ENCODE results near the gene BTRC. TPM values are rescaled to one million over a fixed set of nuclear protein-coding genes. Genes with fewer than 3 reads are reported as not detected.

The BTRC gene
- polyA plus RNA-seq, 2 of the 4 experiments (the other 2 are of a cell fraction), result 8.0 to 23.1 TPM

- no peak overlapping the region for H3K4me3 ChIP-seq
- ATAC-seq (no peak), DNase-seq (ENCODE audit: low read depth in 1 of 2, low spot score in 1 of 2) (no peak), FAIRE-seq (no peak)
- no peak overlapping the region for H3K4me2 ChIP-seq
- POLR2A ChIA-PET, result no interaction called here
- TF ChIP-seq JUN (IDR thresholded peaks at IDR 0.05) (no peak), RCOR1 (IDR thresholded peaks at IDR 0.05; ENCODE audit: low read depth, low read length) (no peak), HMGXB4 (CRISPR knock-in tag; IDR thresholded peaks at IDR 0.05; ENCODE audit: borderline replicate concordance) (no peak), PHF8 (IDR thresholded peaks at IDR 0.05; ENCODE audit: borderline replicate concordance, low read depth) (no peak), HEYL (CRISPR knock-in tag; IDR thresholded peaks at IDR 0.05) (no peak), CHD4 (IDR thresholded peaks at IDR 0.05; ENCODE audit: borderline replicate concordance) (no peak), EP300 (IDR thresholded peaks at IDR 0.05) (no peak), JUNB (IDR thresholded peaks at IDR 0.05) (no peak)
- CTCF ChIA-PET, result interaction anchor here (0.6 to 0.9 kb wide), 2 partner anchors 37 to 38 kb away, joined by 3 read pairs; no protein-coding TSS in a partner anchor
- H3K27ac ChIP-seq, result no peak overlapping the region
- no peaks in the 10 kb centered on the region for H3K9me3 ChIP-seq
- 89% methylated on average over 2 of the region's 2 CpGs for WGBS (ENCODE audit: missing lambda C conversion rate)
- no peaks in the 10 kb centered on the region for H3K4me1 ChIP-seq
These were observed 150.5 kb downstream of the BTRC start for GRCh38 chr10:101504438-101504837.

GRCh38 chr10:101506829-101507661 lies 153.1 kb downstream of the BTRC start:
- CTCF ChIA-PET, result interaction anchor here (0.8 to 2.1 kb wide), 6 partner anchors 26 to 293 kb away, joined by 3 to 8 read pairs (median 4); no protein-coding TSS in a partner anchor
- FAIRE-seq, result no peak

GRCh38 chr10:101507828-101508227 lies 153.9 kb downstream of the BTRC start:
- CTCF ChIA-PET, result interaction anchor here (0.9 to 2.1 kb wide), 4 partner anchors 25 to 294 kb away, joined by 3 to 8 read pairs (median 4); no protein-coding TSS in a partner anchor
- Histone ChIP-seq H3K4me2 (no peak overlapping the region), H3K27ac (no peak overlapping the region), H3K9me3 (no peaks in the 10 kb centered on the region), H3K4me1 (no peaks in the 10 kb centered on the region), H3K4me3 (no peak overlapping the region)
- no peak for ATAC-seq
- TF ChIP-seq MYC (IDR thresholded peaks at IDR 0.05; ENCODE audit: borderline replicate concordance, low read length), result no peak
- no peak for TF ChIP-seq BCL3 (IDR thresholded peaks at IDR 0.05)
- no peak for TF ChIP-seq SREBF2 (IDR thresholded peaks at IDR 0.05)
- TF ChIP-seq HES2 (IDR thresholded peaks at IDR 0.05), result no peak
- no peak for TF ChIP-seq CTCF (IDR thresholded peaks at IDR 0.05)
- no peak for FAIRE-seq
- POLR2A ChIA-PET, result no interaction called here
- DNase-seq (ENCODE audit: low read depth in 1 of 2, low spot score in 1 of 2), result no peak

More at GRCh38 chr10:101506829-101507661, 153.1 kb downstream of the BTRC start:
- no peak for DNase-seq (ENCODE audit: low read depth in 1 of 2, low spot score in 1 of 2)
- Histone ChIP-seq H3K4me1 (no peaks in the 10 kb centered on the region), H3K4me3 (no peak overlapping the region), H3K27ac (no peak overlapping the region), H3K4me2 (no peak overlapping the region), H3K9me3 (no peaks in the 10 kb centered on the region)
- 85% methylated on average over 11 of the region's 11 CpGs for WGBS (ENCODE audit: missing lambda C conversion rate)
- ATAC-seq, result no peak
- POLR2A ChIA-PET, result no interaction called here
- TF ChIP-seq CHD4 (IDR thresholded peaks at IDR 0.05; ENCODE audit: borderline replicate concordance) (no peak), POLR2AphosphoS2 (conservative IDR thresholded peaks at IDR 0.05; ENCODE audit: low read length) (no peak), MAFK (IDR thresholded peaks at IDR 0.05; ENCODE audit: partially characterized antibody) (peak; percentile 66)

Measured in A549 (cell line).